HFFc6 (cell line): ENCODE results near the gene MPHOSPH6. TPM values are rescaled to one million over a fixed set of nuclear protein-coding genes. Genes with fewer than 3 reads are reported as not detected.

Experiments
- DNase-seq: peaks from one replicate; pipeline ENCODE4 v3.0.0-alpha.2; 2018
- H3K27ac Mint-ChIP-seq: 2 replicates; pipeline ENCODE4 v1.8.0; 2020; ENCODE audit warnings: mild to moderate bottlenecking, mixed read lengths
- H3K27me3 Mint-ChIP-seq: 2 replicates; pipeline ENCODE4 v1.8.0; 2021; ENCODE audit warnings: mild to moderate bottlenecking, moderate library complexity, mixed read lengths; ENCODE audit not compliant: insufficient read depth
- H3K36me3 Mint-ChIP-seq: 2 replicates; pipeline ENCODE4 v1.8.0; 2021; ENCODE audit warnings: low read depth, mixed read lengths
- H3K4me1 Mint-ChIP-seq: 2 replicates; pipeline ENCODE4 v1.8.0; 2020; ENCODE audit warnings: low read depth, mixed read lengths
- H3K4me3 Mint-ChIP-seq: 2 replicates; pipeline ENCODE4 v1.8.0; 2020; ENCODE audit warnings: mild to moderate bottlenecking, moderate library complexity, mixed read lengths
- H3K9me3 Mint-ChIP-seq: 2 replicates; pipeline ENCODE4 v1.8.0; 2020; ENCODE audit warnings: mild to moderate bottlenecking, mixed read lengths
- CTCF ChIP-seq: fragments of 200-600 bp; sonication (generic); IDR thresholded peaks from 2 replicates; pipeline ENCODE4 v1.5.0; 2021; ENCODE audit warnings: antibody characterized with exemption, mild to moderate bottlenecking
- total RNA-seq, 6 experiments: library from RNA; stranded (reverse); fragmentation: NEBNext Ultra II Directional; extraction: Animal tissue kit (Norgen Biotek cat#: 25700); gene quantifications; 2 replicates in 1 of 6; 3 replicates in 5 of 6; pipeline ENCODE4 v1.2.3, GENCODE V29; 2021

The MPHOSPH6 gene
- total RNA-seq, 6 experiments from 2014 or later = 22.8 to 32.1 (median 24.7) TPM

DNA sequence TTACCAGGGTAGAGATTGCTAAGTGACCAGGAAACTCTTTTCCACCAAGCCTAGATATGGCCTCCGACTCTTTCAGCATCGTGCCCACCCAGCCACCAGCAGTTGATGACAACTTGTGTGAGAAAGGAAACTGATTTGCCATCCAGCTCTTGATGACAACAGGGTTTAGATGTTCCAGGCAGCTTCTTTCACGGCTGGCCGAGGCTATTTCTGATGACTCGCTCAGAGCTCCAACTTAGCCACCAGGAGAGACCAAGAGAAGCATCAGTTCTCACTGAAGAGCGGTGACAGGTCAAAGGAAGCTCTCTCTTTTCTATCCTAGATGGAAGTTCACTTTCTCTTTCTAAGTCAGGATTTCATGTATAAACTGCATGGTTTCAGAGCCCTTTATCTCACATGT is 61.2 kb downstream of the MPHOSPH6 start:
- Mint-ChIP-seq H3K27me3 (no peaks in the 10 kb centered on the region), H3K4me3 (no peak overlapping the region), H3K27ac (no peak overlapping the region), H3K9me3 (no peaks in the 10 kb centered on the region), H3K36me3 (no peaks in the 10 kb centered on the region), H3K4me1 (no peaks in the 10 kb centered on the region)
- no peak for TF ChIP-seq CTCF
- DNase-seq = no peak

- Mint-ChIP-seq H3K4me1 (no peaks in the 10 kb centered on the region), H3K4me3 (no peak overlapping the region), H3K27me3 (no peaks in the 10 kb centered on the region; the same call in 1 of the 2 replicates), H3K9me3 (no peaks in the 10 kb centered on the region), H3K27ac (no peak overlapping the region), H3K36me3 (no peaks in the 10 kb centered on the region)
- no peak for DNase-seq
- TF ChIP-seq CTCF = no peak
Observed at GRCh38 chr16:82108100-82108499, 61.9 kb downstream of the MPHOSPH6 start.

- H3K27ac Mint-ChIP-seq = no peak overlapping the region
- peaks cover 4% of the 10 kb centered on the region for H3K27me3 Mint-ChIP-seq
- H3K4me3 Mint-ChIP-seq = no peak overlapping the region
- H3K36me3 Mint-ChIP-seq = no peaks in the 10 kb centered on the region
- DNase-seq = no peak
- no peaks in the 10 kb centered on the region for H3K4me1 Mint-ChIP-seq
- no peaks in the 10 kb centered on the region for H3K9me3 Mint-ChIP-seq
- no peak for TF ChIP-seq CTCF
Observed at GRCh38 chr16:82105107-82105506, 64.9 kb downstream of the MPHOSPH6 start.

Other genes with a start within 250 kb of the MPHOSPH6 start
- gene SDR42E1, start 158.8 kb downstream of the MPHOSPH6 start, total RNA-seq = not detected
- 1 to 10 TPM in 2 of 6 experiments, under 1 TPM in 3, not detected in 1; 0.17 to 3.2 (median 0.50) TPM for gene HSD17B2, start 135.0 kb downstream of the MPHOSPH6 start, total RNA-seq